ENCODE data around the gene TCHH. TPM values are rescaled to one million over a fixed set of nuclear protein-coding genes. Genes with fewer than 3 reads are reported as not detected.

The TCHH gene
- total and polyA plus RNA-seq, 12 donors = 0.01 to 0.07 (median 0.05) TPM; not detected in 9

- ATAC-seq (peak in 2 of 8 donors; percentile 49 to 60), DNase-seq (peak; percentile 13 to 53)
- intact Hi-C loops (cut with DNase I) = loop anchor here (1.0 to 5.0 kb wide), 9 partner anchors 40 to 317 kb away; no protein-coding TSS in a partner anchor
These were observed 26.8 kb upstream of the TCHH start for GRCh38 chr1:152141971-152142584.

GRCh38 chr1:152137215-152137614 lies 22.0 kb upstream of the TCHH start:
- Histone ChIP-seq H3K36me3 (no peaks in the 10 kb centered on the region), H3K27ac (no peak overlapping the region), H3K4me3 (no peak overlapping the region), H3K4me1 (no peaks in the 10 kb centered on the region), H3K9me3 (peaks cover 0 to 24% (median 10%) of the 10 kb centered on the region in 11 donors), H3K27me3 (peaks cover 0 to 56% (median 27%) of the 10 kb centered on the region in 7 donors)
- ATAC-seq (no peak), DNase-seq (no peak)
- no peak for TF ChIP-seq CTCF (IDR thresholded peaks at IDR 0.05)
- intact Hi-C loops (cut with DNase I) = no loop called here

More at GRCh38 chr1:152141971-152142584, 26.8 kb upstream of the TCHH start:
- Histone ChIP-seq H3K9me3 (peaks cover 0 to 4% (median 0%) of the 10 kb centered on the region in 11 donors), H3K4me1 (peaks cover 0 to 4% (median 0%) of the 10 kb centered on the region in 9 donors), H3K27me3 (peaks cover 0 to 31% (median 20%) of the 10 kb centered on the region in 7 donors), H3K36me3 (no peaks in the 10 kb centered on the region), H3K4me3 (no peak overlapping the region), H3K27ac (no peak overlapping the region)
- 0 to 3% methylated on average over 1 of the region's 1 CpG for WGBS, 2 donors
- TF ChIP-seq CTCF (IDR thresholded peaks at IDR 0.05) = peak; percentile 50 to 82 (median 70)

- no peaks in the 10 kb centered on the region for H3K4me1 ChIP-seq
These were observed 14.9 kb upstream of the TCHH start for GRCh38 chr1:152130186-152130585.

GRCh38 chr1:152127673-152128072 lies 12.4 kb upstream of the TCHH start:
- H3K27me3 ChIP-seq = peaks cover 0 to 80% (median 64%) of the 10 kb centered on the region in 7 donors
- ATAC-seq = no peak

More at GRCh38 chr1:152130186-152130585, 14.9 kb upstream of the TCHH start:
- intact Hi-C loops (cut with DNase I) = no loop called here
- no peak for DNase-seq
- H3K4me3 ChIP-seq = no peak overlapping the region
- H3K27me3 ChIP-seq = peaks cover 0 to 80% (median 56%) of the 10 kb centered on the region in 7 donors
- TF ChIP-seq CTCF (IDR thresholded peaks at IDR 0.05) = no peak
- peaks cover 0 to 28% (median 10%) of the 10 kb centered on the region in 11 donors for H3K9me3 ChIP-seq
- H3K27ac ChIP-seq = no peak overlapping the region
- ATAC-seq = no peak
- no peaks in the 10 kb centered on the region for H3K36me3 ChIP-seq

More at GRCh38 chr1:152127673-152128072, 12.4 kb upstream of the TCHH start:
- no peak for DNase-seq
- Histone ChIP-seq H3K36me3 (no peaks in the 10 kb centered on the region), H3K4me1 (no peaks in the 10 kb centered on the region), H3K4me3 (no peak overlapping the region), H3K27ac (no peak overlapping the region), H3K9me3 (peaks cover 0 to 12% (median 4%) of the 10 kb centered on the region in 11 donors)
- intact Hi-C loops (cut with DNase I) = no loop called here
- TF ChIP-seq CTCF (IDR thresholded peaks at IDR 0.05) = no peak

Measured in heart right ventricle (tissue), 16 donors.